DOHH2 (cell line): ENCODE measurements around the gene DSTYK.

Source experiments
- EZH2phosphoT487 ChIP-seq: fragments of 200-600 bp; sonication (generic); IDR thresholded peaks from 2 replicates; pipeline ENCODE4 v1.6.1; 2017; ENCODE audit warnings: borderline replicate concordance, mild to moderate bottlenecking, antibody characterized with exemption, low read length, moderate library complexity, mixed read lengths
- TF ChIP-seq, protein P1 (sequence below): fragments of 200-600 bp; sonication (generic); IDR thresholded peaks from one replicate; pipeline ENCODE4 v1.5.1; 2014; ENCODE audit warnings: antibody characterized with exemption, mild to moderate bottlenecking, low read depth, low read length; ENCODE audit not compliant: poor library complexity, severe bottlenecking

GRCh38 chr1:205224736-205225135, 13.2 kb upstream of the DSTYK start:
- TF ChIP-seq, protein P1, sequence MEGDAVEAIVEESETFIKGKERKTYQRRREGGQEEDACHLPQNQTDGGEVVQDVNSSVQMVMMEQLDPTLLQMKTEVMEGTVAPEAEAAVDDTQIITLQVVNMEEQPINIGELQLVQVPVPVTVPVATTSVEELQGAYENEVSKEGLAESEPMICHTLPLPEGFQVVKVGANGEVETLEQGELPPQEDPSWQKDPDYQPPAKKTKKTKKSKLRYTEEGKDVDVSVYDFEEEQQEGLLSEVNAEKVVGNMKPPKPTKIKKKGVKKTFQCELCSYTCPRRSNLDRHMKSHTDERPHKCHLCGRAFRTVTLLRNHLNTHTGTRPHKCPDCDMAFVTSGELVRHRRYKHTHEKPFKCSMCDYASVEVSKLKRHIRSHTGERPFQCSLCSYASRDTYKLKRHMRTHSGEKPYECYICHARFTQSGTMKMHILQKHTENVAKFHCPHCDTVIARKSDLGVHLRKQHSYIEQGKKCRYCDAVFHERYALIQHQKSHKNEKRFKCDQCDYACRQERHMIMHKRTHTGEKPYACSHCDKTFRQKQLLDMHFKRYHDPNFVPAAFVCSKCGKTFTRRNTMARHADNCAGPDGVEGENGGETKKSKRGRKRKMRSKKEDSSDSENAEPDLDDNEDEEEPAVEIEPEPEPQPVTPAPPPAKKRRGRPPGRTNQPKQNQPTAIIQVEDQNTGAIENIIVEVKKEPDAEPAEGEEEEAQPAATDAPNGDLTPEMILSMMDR, result no peak
- TF ChIP-seq EZH2phosphoT487, result no peak
